CD4-positive, alpha-beta T cell treated with Interleukin-2 at 100 ng/mL for 4 hours (primary cell): ENCODE data around the gene EN2.

Source experiments
- DNase-seq: peaks from one replicate; pipeline ENCODE4 v3.0.0-alpha.2; 2020; ENCODE audit warnings: low spot score

EN2 gene

DNA sequence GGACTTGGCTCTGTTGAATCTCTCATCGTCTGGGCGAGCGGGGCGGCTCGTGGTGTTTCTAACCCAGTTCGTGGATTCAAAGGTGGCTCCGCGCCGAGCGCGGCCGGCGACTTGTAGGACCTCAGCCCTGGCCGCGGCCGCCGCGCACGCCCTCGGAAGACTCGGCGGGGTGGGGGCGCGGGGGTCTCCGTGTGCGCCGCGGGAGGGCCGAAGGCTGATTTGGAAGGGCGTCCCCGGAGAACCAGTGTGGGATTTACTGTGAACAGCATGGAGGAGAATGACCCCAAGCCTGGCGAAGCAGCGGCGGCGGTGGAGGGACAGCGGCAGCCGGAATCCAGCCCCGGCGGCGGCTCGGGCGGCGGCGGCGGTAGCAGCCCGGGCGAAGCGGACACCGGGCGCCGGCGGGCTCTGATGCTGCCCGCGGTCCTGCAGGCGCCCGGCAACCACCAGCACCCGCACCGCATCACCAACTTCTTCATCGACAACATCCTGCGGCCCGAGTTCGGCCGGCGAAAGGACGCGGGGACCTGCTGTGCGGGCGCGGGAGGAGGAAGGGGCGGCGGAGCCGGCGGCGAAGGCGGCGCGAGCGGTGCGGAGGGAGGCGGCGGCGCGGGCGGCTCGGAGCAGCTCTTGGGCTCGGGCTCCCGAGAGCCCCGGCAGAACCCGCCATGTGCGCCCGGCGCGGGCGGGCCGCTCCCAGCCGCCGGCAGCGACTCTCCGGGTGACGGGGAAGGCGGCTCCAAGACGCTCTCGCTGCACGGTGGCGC, at the start of gene EN2:
TSS of gene EN2 (plus strand) at position 19 of the 767 bp plus-strand sequence. CDS start at position 268, 249 bp downstream.
- no peak for DNase-seq

DNA sequence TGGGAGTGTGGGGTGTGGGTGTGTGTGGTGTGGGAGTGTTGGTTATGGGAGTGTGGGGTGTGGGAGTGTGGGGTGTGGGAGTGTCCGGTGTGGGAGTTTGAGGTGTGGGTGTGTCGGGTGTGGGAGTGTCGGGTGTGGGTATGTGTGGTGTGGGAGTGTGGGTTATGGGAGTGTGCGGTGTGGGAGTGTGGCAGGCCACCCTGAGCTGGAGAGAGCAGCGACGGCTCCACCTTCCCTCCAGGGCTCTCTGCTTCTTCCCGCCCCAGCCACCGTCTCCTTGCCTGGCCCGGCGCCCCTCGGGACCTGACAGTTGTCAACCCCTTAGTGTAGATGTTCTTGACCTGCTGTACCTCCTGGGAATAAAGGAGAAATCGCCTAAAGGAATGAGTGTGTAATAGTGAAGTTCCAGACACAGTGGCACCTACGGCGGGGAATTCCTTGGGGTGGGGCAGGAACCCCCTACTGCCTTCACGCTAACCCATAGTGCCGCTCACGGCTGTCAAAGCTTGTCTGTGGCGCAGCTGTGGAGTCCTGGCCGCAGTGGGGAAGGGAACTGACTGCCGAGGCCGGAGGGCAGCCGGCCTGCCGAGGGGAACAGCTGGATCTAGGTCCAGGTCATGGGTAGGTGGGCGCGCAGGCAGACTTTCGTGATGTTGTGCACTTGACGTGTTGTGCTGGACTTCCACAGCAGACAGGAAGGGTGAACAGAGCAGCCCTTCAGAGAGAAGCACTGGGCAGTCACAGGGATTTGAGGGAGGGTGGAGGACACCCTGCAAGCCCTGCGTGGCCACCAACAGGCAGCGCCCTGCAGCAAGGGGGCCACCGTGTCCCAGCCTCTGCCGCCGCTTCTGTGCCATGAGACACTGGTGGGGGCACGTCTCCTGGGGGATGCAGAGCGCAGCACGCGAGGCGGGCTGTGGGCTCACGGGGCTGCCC, 49.0 kb upstream of the EN2 start:
- no peak for DNase-seq

GRCh38 chr7:155409980-155410379, 47.9 kb upstream of the EN2 start:
- DNase-seq = no peak

DNA sequence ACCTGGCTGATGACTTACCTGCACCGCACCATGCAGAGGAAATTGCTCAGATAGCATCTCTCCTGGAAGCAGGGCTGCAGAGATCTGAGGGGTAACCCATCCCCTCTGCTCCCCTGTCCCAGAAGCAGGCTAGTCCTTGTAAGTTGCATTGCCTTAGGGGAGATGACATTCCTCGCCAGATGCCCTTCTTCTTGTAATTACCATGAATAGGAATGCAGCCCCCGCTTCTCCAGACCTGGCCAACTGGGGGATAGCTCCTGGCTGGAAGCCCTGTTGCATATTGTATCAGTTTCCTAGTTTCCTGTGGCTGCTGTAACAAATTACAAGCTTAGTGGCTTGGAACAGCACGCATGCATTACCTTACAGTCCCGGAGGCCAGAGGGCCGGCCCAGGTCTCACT, 47.5 kb upstream of the EN2 start:
- DNase-seq = no peak

- DNase-seq = no peak
Measured at GRCh38 chr7:155411718-155412415, 46.1 kb upstream of the EN2 start.

- DNase-seq = peak; percentile 4
Measured at GRCh38 chr7:155412416-155413253, 45.3 kb upstream of the EN2 start.

DNA sequence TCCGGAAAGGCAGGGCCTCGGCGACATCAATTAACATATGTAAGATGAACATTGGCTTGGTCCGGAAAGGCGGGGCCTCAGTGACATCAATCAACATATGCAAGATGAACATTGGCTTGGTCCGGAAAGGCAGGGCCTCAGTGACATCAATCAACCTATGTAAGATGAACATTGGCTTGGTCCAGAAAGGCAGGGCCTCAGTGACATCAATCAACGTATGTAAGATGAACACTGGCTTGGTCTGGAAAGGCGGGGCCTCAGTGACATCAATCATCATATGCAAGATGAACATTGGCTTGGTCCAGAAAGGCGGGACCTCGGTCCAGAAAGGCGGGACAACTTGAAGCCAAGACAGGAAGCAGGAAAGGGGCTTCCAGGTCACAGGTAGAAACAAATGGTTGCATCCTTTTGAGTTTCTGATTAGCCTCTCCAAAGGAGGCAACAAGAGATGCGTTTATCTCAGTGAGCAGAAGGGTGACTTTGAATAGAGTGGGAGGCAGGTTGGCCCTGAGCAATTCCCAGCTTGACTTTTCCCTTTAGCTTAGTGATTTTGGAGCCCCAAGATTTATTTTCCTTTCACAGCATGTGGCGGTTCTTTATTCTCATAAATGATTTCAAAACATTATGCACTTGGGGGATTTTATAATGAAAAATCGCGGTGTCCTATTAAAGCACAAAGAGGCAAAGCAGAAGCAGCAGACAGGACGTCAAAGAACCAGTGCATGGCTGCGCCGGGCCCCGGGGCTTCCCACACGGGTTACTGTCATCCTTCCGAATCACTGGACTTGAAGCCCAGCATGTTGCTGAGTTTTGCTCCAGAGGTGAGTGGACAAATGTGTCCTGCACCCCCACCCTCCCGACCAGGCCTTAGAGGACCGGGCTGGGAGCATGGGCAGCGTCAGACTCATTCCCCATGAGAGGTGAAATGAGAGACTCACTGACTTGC, 43.1 kb upstream of the EN2 start:
- no peak for DNase-seq

DNA sequence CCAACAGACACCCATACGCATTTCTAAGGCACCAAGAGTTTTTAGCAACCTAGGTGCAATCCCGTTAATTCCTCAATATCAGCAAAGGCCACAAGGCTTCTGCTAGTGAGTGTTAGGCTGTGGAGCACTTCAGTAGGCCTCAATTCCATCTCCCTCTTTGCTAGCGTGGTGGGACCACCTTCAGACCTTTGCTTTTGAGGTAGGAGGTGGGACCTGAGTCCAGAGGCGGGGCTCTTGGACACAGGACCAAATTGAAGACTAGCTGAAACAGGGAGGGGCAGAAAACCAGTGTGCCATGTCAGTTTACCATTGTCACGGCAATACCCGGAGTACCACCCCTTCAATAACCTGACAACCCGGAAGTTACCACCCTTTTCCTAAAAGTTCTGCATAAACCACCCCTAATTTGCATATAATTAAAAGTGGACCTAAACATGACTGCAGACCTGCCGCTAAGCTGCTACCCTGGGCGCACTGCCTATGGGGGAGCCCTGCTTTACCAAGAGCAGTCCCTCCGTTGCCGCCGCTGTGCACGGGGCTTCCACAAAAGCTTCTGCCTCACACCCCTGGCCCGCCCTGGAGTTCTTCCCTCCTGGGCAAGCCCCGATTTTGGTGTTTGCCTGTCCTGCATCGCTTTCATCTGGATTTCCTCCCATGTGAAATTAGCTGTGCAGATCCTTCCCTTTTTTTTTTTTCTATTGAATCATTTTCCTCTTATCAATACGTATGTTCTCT, 41.1 kb upstream of the EN2 start:
- no peak for DNase-seq

DNA sequence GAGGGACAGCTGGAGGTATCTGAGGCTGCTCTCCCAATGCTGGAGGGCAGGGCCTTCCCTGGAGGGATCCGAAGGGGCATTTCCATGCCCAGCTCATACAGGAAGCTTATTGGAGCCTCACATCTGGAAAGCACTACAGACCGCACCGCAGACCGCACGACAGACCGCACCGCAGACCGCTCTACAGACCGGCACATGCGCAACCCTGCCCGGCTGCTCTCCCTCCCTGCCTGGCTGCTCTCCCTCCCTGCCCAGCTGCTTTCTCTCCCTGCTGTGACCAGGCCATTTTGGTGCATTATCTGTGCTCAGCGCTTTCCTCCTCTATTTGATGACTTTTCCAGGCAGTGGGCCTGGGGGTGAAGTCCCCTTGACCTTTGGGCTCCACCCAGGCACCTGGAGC, 39.6 kb upstream of the EN2 start:
- DNase-seq = no peak

- no peak for DNase-seq
Measured at GRCh38 chr7:155418941-155419755, 38.8 kb upstream of the EN2 start.

DNA sequence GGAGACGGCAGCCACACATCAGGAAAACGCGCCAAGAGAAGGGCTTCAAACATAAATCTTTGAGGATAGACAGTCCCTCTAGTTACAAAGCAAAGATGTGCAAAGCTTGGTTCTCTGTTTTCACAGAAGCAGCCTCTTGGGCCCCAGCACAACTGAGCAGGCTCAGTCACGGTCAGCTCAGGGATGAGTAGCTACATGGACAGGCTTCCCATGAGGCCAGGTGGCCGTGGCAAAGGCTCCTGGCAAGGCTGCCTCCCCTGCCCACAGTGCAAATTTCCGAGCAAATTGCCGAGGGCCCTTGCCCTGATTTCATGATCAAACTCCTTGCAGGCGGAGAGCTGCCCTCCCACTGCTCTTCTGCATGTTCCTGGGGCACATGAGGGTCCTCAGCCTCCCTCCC, 37.8 kb upstream of the EN2 start:
- DNase-seq = no peak

DNA sequence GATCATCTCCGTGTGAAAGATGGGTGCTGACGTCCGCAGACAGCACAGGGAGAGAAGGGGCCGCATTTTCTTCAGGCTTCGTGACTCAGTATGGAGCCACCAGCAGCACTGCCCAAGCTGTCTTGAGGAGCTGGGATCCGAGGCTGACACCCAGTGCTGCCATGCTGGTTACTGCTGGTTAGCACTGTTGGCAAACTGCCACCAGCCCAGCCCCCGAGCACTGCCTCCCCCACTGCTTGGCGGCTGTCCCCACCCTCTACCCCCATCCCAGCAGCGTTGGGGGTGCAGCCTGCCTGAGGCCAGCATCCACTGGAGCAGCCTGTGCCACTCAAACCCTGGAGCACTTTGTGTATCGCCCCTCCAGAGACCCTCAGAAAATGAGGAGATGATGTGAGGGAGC, 35.8 kb upstream of the EN2 start:
- DNase-seq = no peak

- no peak for DNase-seq
Measured at GRCh38 chr7:155422599-155423336, 35.2 kb upstream of the EN2 start.

GRCh38 chr7:155423337-155424285, 34.3 kb upstream of the EN2 start:
- DNase-seq = no peak

- DNase-seq = no peak
Measured at GRCh38 chr7:155424301-155425010, 33.5 kb upstream of the EN2 start.

- no peak for DNase-seq
Measured at GRCh38 chr7:155425011-155425340, 33.0 kb upstream of the EN2 start.
